ENCODE measurements around the gene SORCS2.

SORCS2 gene

GRCh38 chr4:7522452-7523220, 330.3 kb downstream of the SORCS2 start:
- DNase-seq: no peak

GRCh38 chr4:7523526-7523925, 331.2 kb downstream of the SORCS2 start:
- DNase-seq: no peak

GRCh38 chr4:7524064-7524682, 331.8 kb downstream of the SORCS2 start:
- no peak for DNase-seq

- no peak for DNase-seq
These were observed 332.5 kb downstream of the SORCS2 start for GRCh38 chr4:7524843-7525242.

GRCh38 chr4:7526491-7526890, 334.2 kb downstream of the SORCS2 start:
- no peak for DNase-seq

DNA sequence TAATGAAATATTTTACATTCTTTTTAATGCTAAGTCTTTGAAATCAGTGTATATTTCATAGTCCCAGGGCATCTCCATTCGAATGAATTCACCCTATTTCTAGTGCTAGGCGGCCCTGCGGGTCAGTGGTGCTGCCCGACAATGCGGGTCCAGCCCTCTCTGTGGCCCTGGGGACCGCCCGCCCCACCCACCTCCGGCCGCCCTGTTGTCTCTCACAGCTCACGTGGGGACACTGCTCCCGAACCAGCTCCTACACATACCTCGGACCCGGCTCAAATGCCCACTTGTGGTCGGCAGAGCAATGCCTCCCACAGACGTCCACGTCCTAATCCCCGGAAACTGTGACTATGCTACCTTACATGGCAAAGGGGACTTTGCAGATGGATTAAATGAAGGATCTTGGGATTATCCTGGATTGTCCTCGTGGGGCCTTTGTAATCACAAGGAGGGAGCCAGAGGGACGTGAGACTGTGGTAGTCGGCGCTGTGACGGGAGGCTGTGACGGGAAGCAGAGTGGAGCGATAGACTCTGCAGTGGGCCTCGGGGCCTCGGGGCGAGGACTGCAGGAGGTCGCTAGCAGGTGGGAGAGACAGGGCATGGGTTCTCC, 334.7 kb downstream of the SORCS2 start:
- no peak for DNase-seq

- DNase-seq: no peak
These were observed 337.2 kb downstream of the SORCS2 start for GRCh38 chr4:7529368-7530080.

- DNase-seq: no peak
These were observed 337.7 kb downstream of the SORCS2 start for GRCh38 chr4:7530082-7530481.

- DNase-seq: no peak
These were observed 338.7 kb downstream of the SORCS2 start for GRCh38 chr4:7530932-7531639.

DNA sequence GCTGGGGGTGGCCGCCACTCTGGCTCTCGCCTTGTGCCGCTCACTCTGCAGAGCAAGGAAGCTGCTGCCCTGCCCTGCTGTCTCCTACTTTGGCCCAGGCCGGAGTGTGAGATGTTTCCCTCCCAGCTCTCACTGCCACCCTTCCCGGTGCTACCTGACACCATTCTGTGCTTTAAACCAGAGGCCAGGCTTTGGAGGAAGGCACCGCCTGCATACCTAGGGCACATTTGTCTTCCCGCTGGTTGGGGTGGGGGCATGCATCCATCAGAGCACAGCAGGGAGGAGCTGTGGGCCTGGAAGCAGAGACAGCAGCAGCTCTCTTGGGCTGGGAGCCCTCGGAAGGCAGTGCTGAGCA, 339.3 kb downstream of the SORCS2 start:
- DNase-seq: no peak

DNA sequence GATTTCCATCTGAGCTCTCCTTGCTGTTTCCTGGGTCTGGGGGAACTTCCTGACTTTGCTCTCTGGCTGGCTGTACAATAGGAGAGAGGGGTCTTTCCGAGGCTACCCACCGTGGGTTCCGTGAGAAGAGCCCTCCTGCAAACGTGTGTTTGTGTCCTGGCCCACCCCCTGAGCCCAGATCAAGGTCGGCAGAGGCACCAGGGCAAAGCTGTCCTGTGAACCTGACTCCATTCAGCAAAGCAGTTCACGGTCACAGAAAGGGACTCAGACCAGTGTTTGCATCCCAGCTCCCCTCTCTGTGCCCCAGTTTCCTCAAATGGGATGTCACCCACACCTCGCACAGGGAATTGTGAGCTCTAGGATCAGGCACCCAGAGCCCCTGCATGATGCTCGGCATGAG, 339.7 kb downstream of the SORCS2 start:
- no peak for DNase-seq

DNA sequence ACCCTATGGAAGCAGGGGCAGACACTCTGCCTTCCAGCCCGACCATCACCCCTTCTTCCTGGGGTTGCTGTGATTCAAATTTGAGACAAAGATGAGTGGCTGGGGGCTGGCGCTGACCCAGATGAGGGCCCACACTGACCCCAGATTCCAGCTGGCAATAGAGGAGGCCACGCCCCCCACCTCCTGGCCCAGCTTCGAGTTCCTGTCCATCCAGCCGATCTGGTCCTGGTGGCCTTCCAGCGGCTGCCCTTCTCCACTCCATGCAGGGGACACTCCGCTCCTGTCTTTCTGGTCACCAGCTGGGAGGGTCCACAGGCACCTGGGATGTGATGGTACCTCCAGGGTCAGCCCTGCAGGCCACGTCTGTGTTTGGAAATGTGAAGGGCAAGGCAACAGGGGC, 340.9 kb downstream of the SORCS2 start:
- DNase-seq: no peak

DNA sequence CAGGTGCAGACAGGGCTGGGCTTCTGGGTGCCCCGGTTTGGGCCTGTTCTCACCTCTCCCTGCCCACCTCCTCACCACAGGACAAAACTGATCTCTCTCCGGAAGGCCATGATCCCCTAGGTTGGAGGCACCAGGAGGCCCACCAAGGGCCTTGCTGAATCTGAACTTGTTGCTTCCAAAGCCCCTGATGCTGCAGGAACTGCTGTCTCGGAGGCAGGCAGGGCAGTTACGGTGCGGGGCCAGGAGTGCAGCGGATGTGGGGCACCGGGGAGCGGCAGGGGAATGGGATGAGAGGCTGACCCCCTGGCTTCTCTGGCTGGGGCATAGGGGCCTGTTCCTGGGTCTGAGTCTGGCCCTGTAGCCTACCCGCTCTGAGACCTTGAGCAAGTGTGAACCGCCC, 342.8 kb downstream of the SORCS2 start:
- DNase-seq: no peak

- DNase-seq: no peak
These were observed 343.3 kb downstream of the SORCS2 start for GRCh38 chr4:7535619-7536018.

DNA sequence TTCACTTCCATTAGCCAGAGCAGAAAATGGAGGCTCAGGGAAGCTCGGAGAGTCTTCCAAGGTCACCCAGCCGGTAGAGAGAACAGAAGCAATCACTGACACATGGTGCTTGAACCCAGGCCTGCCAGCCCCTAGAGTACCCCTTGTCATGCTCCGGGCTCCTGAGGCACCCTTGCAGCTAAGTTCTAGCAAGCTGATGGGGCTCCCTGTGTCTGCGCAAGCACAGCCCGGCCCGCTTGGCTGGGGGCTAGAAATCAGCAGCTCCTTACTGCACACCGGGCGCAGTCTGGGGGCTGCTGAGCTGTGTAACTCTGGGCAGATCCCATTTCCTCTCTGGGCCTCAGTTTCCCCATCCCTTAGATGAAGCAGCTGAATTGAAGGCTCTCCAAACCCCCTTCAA, 344.5 kb downstream of the SORCS2 start:
- no peak for DNase-seq

DNA sequence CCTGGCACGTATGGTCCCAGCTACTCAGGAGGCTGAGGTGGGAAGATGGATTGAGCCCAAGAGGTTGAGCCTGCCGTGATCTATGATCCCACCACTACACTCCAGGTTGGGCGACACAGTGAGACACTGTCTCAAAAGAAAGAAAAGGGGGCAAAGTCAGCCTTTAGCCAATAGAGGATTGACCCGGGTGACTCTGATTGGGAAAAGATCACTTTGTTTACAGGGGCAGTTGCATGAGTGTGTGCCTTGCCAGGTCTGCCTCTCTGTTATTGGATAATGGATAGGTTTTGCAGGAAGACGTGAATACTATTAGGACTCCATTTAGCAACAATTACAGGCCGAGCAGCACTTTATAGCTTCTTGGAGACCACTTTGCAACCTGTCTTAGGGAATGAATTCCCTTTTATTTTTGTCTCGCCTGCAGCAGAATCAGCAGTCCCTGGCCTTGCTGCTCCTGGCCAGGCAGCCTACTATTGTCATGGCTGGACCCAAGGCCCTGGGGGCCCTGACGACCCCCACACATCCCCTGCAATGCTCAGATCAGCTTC, 345.6 kb downstream of the SORCS2 start:
- DNase-seq: no peak

DNA sequence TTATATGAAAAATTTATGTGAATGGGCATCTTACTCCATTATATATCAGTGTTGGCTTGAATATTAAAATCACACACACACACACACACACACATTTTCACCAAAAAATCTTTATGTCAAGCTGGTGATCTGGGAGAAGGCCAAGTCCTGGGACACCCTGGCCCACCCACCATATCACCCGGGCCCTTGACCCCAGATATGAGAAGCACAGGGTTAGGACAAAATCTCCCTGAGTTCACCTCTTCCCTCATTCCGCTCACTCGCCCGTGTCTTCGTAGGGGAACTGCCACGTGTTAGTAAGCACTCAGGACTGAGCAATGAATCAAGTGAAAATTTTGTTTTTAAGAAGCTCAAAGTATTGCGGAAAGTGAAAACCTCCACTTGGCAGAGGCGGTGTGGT, 346.2 kb downstream of the SORCS2 start:
- no peak for DNase-seq

GRCh38 chr4:7539186-7539585, 346.8 kb downstream of the SORCS2 start:
- DNase-seq: no peak

DNA sequence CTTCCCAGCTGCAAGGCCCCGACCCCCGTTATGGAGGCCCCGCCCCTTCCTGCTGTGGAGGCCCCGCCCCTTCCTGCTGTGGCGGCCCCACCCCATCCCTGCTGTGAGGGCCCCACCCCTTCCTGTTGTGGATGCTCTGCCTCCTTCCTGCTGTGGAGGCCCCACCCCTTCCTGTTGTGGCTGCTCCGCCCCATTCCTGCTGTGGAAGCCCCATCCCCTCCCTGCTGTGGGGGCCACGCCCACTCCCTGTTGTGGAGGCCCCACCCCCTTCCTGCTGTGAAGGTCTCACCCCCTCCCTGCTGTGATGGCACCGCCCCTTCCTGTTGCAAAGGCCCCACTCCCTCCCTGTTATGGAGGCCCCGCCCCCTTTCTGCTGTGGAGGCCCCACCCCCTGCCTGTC, 347.3 kb downstream of the SORCS2 start:
- peak; percentile 75 to 77 for DNase-seq

DNA sequence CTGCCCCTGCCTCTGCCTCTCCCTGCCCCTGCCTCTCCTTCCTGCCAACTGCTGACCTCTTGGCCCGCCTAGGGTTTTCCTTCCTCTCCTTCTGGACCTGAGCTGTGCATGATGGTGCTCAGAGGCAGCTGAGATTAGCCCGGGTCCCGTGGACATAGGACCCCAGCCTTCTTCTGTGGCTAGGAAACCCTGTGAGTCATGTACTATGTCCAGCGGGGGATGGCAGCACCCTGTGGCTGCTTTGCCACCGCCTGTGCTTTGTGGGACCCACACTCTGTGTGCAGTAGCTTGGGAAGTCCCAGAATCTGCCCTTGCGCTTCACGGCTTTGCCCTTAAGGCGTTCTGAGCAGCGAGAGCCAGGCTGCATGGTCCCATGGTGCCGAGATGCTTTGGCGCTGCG, 347.9 kb downstream of the SORCS2 start:
- DNase-seq: no peak

DNA sequence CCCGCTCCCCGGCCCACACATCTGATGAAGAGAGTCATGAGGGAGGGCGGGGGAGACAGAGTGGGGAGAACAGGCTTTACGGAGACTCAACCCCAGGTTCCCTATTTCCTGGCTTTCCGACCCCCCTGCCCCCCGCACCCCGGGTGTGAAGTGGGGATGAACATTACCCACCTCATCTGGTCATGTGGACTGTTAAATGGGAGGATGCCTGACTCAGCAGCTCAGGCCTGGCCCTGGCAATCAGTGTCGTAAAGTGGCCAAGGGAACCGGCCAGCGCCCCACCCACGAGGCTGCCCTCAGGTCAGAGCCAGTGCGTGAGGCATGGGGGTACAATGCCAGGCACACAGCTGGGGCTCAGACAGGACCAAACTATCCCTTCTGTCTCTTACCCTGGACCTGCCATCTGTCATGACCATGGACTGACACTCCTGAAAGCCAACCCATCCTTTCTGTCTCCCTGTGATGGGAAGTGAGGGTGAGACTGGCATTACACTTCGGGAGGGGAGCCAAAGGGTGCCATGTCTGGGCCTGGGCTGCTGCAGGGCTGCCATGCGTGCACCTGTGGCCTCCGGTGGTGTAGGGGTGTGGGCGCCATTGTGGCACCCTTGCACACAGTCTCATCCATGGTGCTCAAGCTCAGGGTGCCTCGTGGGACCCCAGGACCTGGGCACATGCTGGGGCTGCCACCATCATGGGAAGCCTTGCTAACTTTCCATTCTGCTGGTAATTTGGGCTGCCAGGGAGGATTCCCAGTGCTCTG, 348.5 kb downstream of the SORCS2 start:
- DNase-seq: no peak

DNA sequence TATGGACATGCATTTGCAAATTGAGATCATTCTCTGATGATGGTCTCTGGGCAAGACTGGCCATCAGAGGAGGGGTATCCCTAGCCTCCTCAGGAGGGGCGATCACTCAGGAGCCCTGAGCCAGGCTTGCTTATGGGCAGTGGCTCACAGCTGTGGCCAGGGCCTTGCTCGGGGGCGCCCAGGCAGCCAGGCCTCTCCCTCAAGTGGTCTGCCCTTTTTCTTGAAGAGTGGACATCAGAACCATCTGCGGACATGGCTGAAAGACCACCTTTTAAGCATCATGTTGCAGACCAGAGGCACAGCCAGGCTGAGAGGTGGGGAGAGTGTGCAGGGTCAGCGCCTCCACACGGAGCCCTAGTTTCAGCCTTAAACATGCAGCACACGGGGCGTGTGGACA, 349.1 kb downstream of the SORCS2 start:
- DNase-seq: no peak
